ENCODE results near the gene OPRM1.

Gene OPRM1

GRCh38 chr6:154213782-154214181 lies 174.7 kb downstream of the OPRM1 start:
- no peak for DNase-seq

- DNase-seq = peak; percentile 37
These were observed 179.3 kb downstream of the OPRM1 start for GRCh38 chr6:154218301-154218700.

GRCh38 chr6:154218787-154219186 lies 179.7 kb downstream of the OPRM1 start:
- no peak for DNase-seq

GRCh38 chr6:154219250-154219649 lies 180.2 kb downstream of the OPRM1 start:
- no peak for DNase-seq

GRCh38 chr6:154222716-154223115 lies 183.7 kb downstream of the OPRM1 start:
- DNase-seq = no peak

DNA sequence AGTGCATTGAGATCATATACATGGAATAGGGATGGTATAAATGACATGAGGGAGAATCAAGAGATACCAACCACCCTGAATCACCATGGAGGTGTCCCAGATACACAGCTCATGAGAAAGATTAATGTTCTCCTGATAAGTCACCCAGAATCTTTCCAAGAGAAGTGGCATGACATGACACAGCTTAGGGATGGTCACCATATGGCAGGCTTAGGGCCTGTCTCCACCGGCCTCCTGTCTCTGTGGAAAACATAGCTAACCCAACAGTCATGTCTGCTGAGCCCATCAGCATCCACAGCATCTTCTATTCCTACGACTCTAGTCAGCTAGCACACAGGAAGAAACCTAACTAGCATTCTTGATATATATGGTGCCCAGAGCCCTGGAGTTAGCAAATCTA lies 184.3 kb downstream of the OPRM1 start:
- DNase-seq = no peak

- no peak for DNase-seq
These were observed 187.4 kb downstream of the OPRM1 start for GRCh38 chr6:154226461-154226860.

GRCh38 chr6:154227862-154228520 lies 189.0 kb downstream of the OPRM1 start:
- DNase-seq = no peak

- no peak for DNase-seq
These were observed 189.5 kb downstream of the OPRM1 start for GRCh38 chr6:154228521-154228905.

- DNase-seq = peak; percentile 67
These were observed 190.7 kb downstream of the OPRM1 start for GRCh38 chr6:154229786-154230185.

DNA sequence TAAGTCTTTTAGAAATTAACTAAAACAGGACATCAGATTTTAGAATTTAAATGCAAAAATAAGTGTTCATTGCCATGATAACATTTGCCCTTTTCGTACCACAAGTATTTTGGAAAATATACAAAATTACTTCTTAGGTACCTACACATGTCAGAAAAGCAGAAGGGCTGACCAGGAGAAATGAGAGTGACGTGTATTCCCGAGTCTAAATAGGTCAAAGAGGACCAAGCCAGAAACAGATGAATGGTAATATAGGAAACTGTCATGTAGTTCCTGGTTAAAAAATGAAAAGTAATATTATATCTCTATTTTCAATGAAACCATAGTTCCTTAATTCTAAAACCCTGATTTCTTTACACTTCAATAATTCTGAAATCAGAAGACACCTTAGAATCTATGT lies 191.4 kb downstream of the OPRM1 start:
- no peak for DNase-seq

DNA sequence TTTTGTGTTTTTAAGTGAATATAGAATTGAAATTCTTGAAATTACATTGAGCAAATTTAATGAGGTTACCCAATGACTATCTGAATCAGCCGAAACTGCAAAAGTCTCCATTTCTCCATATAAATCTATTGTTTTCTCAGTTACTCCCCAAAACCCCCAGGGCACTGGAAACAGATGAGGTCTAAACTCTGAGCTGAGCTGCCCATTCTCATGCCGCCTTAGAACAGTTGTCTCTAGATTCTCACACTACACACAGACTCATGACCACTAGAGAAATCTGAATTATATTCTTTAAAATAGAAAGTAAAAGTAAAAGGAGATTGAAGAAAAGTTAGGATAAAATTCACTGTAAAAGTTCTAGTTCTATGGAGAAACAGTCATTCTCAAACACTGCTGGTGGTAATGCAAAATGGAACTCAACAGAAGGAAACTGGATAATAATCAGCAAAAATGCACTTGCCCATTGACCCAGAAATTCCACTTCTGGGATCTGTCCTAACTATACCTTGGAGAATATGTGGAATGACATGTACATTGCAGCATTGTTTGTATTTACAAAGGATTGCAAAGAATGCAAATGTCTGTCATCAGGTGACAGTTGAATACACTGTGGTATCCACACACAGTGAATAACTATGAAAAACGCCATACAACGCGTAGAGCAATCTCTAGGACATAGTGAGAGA lies 192.0 kb downstream of the OPRM1 start:
- DNase-seq = no peak

DNA sequence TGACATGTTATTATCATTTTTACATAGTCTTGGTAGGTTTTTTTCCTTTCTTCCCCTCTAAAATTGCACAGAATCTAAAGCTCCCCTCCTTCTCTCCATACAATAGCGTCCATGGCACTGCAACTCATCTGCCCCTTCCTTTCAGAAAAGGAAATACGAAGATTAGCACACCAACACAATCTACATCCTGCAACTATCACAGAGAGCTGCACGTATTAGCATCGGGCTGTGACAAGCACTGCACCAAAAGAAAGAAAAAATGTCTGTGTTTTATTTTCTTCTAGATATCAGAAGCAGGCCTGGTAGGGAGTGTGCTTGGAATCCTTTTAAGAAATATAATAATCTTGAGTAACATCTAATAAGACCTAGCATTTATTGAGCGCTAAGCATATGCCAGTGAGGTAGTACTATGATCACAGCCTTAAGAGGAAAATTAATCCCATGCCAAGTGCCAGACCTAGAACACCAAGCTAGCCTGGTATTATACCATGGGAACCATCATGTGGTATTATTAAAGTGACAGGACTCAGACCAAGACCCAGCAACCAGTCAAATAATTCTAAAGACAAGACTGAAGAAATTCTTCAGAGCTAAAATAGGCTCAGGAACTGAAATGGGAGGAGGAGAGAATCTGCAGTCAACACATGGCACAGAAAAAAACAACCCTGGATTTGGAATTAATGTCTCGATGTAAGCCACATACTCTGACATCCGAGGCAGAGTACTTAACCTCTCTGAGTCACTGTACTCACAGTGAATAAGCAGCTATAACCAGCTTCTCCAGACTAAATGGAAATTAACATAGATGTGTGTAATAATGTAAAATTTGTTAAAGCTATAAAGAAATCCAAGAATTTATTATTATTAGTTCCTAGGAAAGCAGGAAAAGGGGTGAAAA lies 193.2 kb downstream of the OPRM1 start:
- DNase-seq = no peak

GRCh38 chr6:154233383-154233782 lies 194.3 kb downstream of the OPRM1 start:
- no peak for DNase-seq

GRCh38 chr6:154234019-154234772 lies 195.2 kb downstream of the OPRM1 start:
- no peak for DNase-seq

DNA sequence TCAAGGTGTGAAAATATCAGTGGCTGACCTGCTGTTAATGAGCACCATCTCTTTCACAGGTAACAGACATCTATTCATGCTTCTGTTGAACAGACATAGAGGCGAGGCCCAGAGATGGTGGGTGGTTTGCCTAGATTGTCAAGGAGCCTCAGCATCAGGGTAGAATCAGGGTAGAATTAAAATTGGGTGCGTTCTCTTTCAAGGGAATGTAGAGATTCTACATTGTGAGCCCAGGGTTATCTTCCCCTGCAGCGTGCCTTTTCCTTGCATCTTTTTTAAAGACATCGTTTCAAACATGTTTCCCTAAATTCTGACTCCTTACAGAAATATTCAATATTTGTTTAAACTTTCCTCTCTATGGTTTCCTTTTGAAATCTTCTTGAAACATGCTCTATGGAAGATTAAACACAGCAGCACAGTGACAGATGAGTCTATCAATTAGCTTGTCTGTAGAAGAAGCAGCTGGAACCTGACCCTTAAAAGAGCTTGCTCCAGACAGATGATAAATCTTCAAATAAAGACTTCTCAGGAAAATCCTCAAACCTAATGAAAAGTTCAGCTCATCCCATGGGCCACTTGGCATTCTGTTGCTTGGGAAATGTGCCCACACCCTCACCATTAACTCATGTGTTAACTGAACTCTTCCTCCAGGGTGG lies 197.7 kb downstream of the OPRM1 start:
- no peak for DNase-seq

GRCh38 chr6:154238831-154239230 lies 199.8 kb downstream of the OPRM1 start:
- no peak for DNase-seq

- DNase-seq = no peak
These were observed 200.4 kb downstream of the OPRM1 start for GRCh38 chr6:154239392-154239791.

DNA sequence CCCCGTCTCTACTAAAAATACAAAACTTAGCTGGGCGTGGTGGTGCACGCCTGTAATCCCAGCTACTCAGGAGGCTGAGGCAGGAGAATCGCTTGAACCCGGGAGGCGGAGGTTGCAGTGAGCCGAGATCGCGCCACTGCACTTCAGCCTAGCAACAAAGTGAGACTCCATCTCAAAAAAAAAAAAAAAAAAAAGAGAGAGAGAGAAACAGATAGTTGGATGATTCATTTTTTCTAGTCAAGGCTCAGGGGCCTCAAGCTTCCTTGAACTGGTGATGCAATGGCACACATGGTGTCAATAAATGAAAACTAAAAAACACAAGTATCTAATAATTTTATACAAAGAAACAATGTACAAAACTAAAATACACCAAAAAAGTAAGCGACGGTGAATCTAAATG lies 202.0 kb downstream of the OPRM1 start:
- peak; percentile 24 for DNase-seq

DNA sequence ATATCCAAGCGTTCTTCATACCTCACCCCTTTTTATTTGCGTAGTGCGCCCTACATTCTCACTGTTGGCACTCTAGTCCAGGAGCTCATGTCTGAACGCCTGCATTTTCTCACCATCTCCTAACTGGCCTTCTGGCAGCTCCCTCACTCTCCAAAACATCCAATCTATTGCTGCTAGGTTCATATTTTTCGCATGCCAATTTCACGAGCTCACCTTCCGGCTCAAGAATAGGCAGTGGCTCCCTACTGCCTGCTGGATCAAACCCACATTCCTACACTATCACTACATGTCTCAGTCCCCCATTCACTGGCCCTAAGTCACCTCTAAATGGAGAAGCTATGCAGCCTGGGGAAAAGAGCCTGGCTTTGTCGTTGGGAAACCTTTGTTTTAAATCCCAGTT lies 202.5 kb downstream of the OPRM1 start:
- no peak for DNase-seq

GRCh38 chr6:154242617-154243357 lies 203.7 kb downstream of the OPRM1 start:
- DNase-seq = no peak
